PC-9 (cell line): Measurements from ENCODE around the gene PDE4D.

Experiments
- CTCF ChIP-seq: fragments of 200-600 bp; sonication (generic); conservative IDR thresholded peaks from 2 replicates; pipeline ENCODE4 v1.6.1; 2017; ENCODE audit warnings: mixed run types, antibody characterized with exemption, mild to moderate bottlenecking, moderate library complexity
- EZH2 ChIP-seq: fragments of 200-600 bp; sonication (generic); IDR thresholded peaks from 2 replicates; pipeline ENCODE4 v1.8.0; 2017; ENCODE audit warnings: antibody characterized with exemption, low read depth

- TF ChIP-seq EZH2: no peak
- no peak for TF ChIP-seq CTCF
These were observed 277.1 kb downstream of the PDE4D start for GRCh38 chr5:59616413-59616812.
